ENCODE results near the gene DGKG.

DNA sequence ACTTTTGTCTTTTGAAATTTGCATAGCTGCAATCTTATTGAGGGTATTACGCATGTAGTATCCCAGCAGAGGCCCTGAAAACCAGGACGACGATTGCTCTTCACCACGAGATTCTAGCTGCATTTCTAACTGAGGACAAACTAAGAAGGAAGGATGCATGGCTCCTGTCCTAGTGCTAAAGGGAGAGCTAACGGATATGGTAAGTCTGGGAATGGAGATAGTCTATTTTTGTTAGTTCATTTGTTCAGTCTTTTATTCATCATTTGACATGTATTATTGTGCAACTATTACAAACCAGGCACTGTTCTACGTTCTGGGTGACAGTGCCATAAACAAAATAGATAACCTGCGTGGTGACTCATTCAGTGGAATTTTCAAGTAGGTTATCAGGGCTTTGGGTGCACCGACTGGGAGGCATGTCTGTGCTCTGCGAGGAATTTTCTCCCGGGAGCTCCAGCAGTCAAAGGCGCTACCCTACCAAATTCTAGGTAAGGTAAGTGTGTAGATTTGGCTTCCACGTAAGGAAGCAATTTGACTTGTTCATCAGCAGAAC, 201.3 kb downstream of the DGKG start:
- TF ChIP-seq CTCF (IDR thresholded peaks at IDR 0.05) (no peak), POLR2A (IDR thresholded peaks at IDR 0.05) (no peak)

All from lower leg skin (tissue), 3 donors.